B cell (primary cell): ENCODE measurements around the gene GPLD1.

Experiments used
- EZH2 ChIP-seq: IDR thresholded peaks from 2 replicates; pipeline ENCODE4 v1.6.1; 2012; ENCODE audit warnings: borderline replicate concordance, low read depth, mild to moderate bottlenecking, moderate library complexity, low read length; ENCODE audit not compliant: insufficient read depth, poor library complexity, severe bottlenecking
- TF ChIP-seq, protein P1 (sequence below): fragments of 200-600 bp; IDR thresholded peaks from one replicate; pipeline ENCODE4 v1.8.0; 2022; ENCODE audit warnings: antibody characterized with exemption, mild to moderate bottlenecking

- TF ChIP-seq, protein P1, sequence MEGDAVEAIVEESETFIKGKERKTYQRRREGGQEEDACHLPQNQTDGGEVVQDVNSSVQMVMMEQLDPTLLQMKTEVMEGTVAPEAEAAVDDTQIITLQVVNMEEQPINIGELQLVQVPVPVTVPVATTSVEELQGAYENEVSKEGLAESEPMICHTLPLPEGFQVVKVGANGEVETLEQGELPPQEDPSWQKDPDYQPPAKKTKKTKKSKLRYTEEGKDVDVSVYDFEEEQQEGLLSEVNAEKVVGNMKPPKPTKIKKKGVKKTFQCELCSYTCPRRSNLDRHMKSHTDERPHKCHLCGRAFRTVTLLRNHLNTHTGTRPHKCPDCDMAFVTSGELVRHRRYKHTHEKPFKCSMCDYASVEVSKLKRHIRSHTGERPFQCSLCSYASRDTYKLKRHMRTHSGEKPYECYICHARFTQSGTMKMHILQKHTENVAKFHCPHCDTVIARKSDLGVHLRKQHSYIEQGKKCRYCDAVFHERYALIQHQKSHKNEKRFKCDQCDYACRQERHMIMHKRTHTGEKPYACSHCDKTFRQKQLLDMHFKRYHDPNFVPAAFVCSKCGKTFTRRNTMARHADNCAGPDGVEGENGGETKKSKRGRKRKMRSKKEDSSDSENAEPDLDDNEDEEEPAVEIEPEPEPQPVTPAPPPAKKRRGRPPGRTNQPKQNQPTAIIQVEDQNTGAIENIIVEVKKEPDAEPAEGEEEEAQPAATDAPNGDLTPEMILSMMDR: no peak
- TF ChIP-seq EZH2: no peak
Observed at GRCh38 chr6:24489470-24489869, at the start of gene GPLD1.
